GM12892 (cell line): ENCODE data around the gene BTBD10.

ENCODE experiments used
- POLR2A ChIP-seq: IDR thresholded peaks from 2 replicates; pipeline ENCODE4 v1.6.1; 2011; ENCODE audit warnings: low read depth, low read length, control low read depth
- POLR2AphosphoS5 ChIP-seq: IDR thresholded peaks from 2 replicates; pipeline ENCODE4 v1.6.1; 2011; ENCODE audit warnings: low read depth, low read length, control low read depth

DNA sequence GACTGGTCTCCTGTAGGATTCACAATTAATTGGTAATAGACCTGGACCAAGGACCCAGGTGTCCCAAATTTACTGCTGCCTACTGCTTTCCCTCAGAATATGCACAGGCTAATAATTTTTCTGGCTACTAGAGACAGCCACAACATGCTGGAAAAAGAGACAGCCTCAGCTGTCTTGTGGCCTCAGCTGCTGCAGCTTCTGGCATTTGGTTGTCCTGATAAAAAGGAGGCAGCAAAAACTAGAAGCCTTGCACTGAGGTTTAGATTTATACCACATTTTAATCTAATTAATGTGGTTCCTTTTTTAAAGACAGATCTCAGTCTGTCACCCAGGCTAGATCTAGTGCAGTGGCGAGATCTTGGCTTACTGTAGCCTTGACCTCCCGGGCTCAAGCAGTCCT lies 89.8 kb downstream of the BTBD10 start:
- no peak for TF ChIP-seq POLR2AphosphoS5
- TF ChIP-seq POLR2A = no peak
